ENCODE measurements around the gene CIPC. TPM values are rescaled to one million over a fixed set of nuclear protein-coding genes. Genes with fewer than 3 reads are reported as not detected.

The CIPC gene
- total and polyA plus RNA-seq, 2 of the 13 experiments (the other 11 are each of a cell fraction or from before 2014, with no cell fraction given): 7.6 to 13.9 TPM

DNA sequence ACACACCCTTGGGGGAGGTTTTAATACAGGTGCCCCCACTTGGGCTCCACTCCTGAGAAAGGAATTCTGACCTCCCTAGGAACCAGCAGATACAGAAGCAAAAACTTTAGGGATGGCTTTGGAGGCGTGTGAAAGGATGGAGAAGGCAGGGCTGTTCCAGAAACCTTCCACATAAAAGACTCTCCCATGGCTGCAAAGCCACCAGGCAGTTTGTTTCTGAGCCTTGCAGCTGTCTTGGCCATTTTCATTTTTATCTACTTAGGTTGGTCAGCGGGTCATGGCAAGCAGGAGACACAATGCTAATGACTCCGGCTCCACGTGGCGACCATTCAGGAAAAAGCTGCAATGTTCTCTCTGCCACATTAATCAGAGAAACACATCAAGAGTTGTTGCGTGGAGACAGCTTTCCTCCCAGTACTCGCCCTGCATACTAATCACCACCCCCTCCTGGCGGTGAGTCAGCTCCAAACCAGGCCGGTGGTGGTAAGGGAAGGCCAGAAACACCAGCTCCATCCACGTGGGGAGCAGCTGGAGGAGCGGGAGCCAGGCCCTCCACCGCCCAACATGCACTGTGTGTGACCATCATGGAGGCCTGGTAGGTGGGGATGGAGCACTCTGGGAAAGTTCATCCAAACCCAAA lies 38.7 kb upstream of the CIPC start (continued):
- TF ChIP-seq SP5 (CRISPR knock-in tag; IDR thresholded peaks at IDR 0.05; ENCODE audit: borderline replicate concordance, low read depth) (no peak), NONO (IDR thresholded peaks at IDR 0.05) (no peak), NONO (CRISPR knock-in tag; conservative IDR thresholded peaks at IDR 0.05) (no peak), TBL1XR1 (IDR thresholded peaks at IDR 0.05; ENCODE audit: borderline replicate concordance, low read length, partially characterized antibody) (no peak), MXD4 (CRISPR knock-in tag; IDR thresholded peaks at IDR 0.05) (0 out of 2 replicates have a peak, but pooled peaks have one; percentile 46), MYC (CRISPR knock-in tag; IDR thresholded peaks at IDR 0.05; ENCODE audit: borderline replicate concordance) (peak; percentile 65; the same call in 1 of the 2 replicates), SNAPC2 (CRISPR knock-in tag; IDR thresholded peaks at IDR 0.05) (no peak), TEAD3 (CRISPR knock-in tag; optimal IDR thresholded peaks at IDR 0.05; ENCODE audit: borderline replicate concordance) (peak; percentile 16), RAD21 (CRISPR knock-in tag; IDR thresholded peaks at IDR 0.05) (peak; percentile 60), ZNF644 (CRISPR knock-in tag; IDR thresholded peaks at IDR 0.05; ENCODE audit: low read depth) (0 out of 2 replicates have a peak, but pooled peaks have one; percentile 52), ZNF263 (CRISPR knock-in tag; IDR thresholded peaks at IDR 0.05) (peak; percentile 68)
- TF ChIP-seq, protein P1, sequence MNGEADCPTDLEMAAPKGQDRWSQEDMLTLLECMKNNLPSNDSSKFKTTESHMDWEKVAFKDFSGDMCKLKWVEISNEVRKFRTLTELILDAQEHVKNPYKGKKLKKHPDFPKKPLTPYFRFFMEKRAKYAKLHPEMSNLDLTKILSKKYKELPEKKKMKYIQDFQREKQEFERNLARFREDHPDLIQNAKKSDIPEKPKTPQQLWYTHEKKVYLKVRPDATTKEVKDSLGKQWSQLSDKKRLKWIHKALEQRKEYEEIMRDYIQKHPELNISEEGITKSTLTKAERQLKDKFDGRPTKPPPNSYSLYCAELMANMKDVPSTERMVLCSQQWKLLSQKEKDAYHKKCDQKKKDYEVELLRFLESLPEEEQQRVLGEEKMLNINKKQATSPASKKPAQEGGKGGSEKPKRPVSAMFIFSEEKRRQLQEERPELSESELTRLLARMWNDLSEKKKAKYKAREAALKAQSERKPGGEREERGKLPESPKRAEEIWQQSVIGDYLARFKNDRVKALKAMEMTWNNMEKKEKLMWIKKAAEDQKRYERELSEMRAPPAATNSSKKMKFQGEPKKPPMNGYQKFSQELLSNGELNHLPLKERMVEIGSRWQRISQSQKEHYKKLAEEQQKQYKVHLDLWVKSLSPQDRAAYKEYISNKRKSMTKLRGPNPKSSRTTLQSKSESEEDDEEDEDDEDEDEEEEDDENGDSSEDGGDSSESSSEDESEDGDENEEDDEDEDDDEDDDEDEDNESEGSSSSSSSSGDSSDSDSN (CRISPR knock-in tag; IDR thresholded peaks at IDR 0.05): 0 out of 2 replicates have a peak, but pooled peaks have one; percentile 43
- TF ChIP-seq, protein P2, sequence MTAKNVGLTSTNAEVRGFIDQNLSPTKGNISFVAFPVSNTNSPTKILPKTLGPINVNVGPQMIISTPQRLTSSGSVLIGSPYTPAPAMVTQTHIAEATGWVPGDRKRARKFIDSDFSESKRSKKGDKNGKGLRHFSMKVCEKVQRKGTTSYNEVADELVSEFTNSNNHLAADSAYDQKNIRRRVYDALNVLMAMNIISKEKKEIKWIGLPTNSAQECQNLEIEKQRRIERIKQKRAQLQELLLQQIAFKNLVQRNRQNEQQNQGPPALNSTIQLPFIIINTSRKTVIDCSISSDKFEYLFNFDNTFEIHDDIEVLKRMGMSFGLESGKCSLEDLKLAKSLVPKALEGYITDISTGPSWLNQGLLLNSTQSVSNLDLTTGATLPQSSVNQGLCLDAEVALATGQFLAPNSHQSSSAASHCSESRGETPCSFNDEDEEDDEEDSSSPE (CRISPR knock-in tag; IDR thresholded peaks at IDR 0.05): 0 out of 2 replicates have a peak, but pooled peaks have one; percentile 38
- TF ChIP-seq, protein P3, sequence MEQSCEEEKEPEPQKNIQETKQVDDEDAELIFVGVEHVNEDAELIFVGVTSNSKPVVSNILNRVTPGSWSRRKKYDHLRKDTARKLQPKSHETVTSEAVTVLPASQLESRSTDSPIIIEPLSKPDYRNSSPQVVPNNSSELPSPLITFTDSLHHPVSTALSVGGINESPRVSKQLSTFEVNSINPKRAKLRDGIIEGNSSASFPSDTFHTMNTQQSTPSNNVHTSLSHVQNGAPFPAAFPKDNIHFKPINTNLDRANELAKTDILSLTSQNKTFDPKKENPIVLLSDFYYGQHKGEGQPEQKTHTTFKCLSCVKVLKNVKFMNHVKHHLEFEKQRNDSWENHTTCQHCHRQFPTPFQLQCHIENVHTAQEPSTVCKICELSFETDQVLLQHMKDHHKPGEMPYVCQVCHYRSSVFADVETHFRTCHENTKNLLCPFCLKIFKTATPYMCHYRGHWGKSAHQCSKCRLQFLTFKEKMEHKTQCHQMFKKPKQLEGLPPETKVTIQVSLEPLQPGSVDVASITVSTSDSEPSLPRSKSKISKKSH (CRISPR knock-in tag; IDR thresholded peaks at IDR 0.05; ENCODE audit: borderline replicate concordance): no peak
- TF ChIP-seq, protein P4, sequence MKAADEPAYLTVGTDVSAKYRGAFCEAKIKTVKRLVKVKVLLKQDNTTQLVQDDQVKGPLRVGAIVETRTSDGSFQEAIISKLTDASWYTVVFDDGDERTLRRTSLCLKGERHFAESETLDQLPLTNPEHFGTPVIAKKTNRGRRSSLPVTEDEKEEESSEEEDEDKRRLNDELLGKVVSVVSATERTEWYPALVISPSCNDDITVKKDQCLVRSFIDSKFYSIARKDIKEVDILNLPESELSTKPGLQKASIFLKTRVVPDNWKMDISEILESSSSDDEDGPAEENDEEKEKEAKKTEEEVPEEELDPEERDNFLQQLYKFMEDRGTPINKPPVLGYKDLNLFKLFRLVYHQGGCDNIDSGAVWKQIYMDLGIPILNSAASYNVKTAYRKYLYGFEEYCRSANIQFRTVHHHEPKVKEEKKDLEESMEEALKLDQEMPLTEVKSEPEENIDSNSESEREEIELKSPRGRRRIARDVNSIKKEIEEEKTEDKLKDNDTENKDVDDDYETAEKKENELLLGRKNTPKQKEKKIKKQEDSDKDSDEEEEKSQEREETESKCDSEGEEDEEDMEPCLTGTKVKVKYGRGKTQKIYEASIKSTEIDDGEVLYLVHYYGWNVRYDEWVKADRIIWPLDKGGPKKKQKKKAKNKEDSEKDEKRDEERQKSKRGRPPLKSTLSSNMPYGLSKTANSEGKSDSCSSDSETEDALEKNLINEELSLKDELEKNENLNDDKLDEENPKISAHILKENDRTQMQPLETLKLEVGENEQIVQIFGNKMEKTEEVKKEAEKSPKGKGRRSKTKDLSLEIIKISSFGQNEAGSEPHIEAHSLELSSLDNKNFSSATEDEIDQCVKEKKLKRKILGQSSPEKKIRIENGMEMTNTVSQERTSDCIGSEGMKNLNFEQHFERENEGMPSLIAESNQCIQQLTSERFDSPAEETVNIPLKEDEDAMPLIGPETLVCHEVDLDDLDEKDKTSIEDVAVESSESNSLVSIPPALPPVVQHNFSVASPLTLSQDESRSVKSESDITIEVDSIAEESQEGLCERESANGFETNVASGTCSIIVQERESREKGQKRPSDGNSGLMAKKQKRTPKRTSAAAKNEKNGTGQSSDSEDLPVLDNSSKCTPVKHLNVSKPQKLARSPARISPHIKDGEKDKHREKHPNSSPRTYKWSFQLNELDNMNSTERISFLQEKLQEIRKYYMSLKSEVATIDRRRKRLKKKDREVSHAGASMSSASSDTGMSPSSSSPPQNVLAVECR (CRISPR knock-in tag; IDR thresholded peaks at IDR 0.05; ENCODE audit: borderline replicate concordance): no peak
- TF ChIP-seq, protein P5, sequence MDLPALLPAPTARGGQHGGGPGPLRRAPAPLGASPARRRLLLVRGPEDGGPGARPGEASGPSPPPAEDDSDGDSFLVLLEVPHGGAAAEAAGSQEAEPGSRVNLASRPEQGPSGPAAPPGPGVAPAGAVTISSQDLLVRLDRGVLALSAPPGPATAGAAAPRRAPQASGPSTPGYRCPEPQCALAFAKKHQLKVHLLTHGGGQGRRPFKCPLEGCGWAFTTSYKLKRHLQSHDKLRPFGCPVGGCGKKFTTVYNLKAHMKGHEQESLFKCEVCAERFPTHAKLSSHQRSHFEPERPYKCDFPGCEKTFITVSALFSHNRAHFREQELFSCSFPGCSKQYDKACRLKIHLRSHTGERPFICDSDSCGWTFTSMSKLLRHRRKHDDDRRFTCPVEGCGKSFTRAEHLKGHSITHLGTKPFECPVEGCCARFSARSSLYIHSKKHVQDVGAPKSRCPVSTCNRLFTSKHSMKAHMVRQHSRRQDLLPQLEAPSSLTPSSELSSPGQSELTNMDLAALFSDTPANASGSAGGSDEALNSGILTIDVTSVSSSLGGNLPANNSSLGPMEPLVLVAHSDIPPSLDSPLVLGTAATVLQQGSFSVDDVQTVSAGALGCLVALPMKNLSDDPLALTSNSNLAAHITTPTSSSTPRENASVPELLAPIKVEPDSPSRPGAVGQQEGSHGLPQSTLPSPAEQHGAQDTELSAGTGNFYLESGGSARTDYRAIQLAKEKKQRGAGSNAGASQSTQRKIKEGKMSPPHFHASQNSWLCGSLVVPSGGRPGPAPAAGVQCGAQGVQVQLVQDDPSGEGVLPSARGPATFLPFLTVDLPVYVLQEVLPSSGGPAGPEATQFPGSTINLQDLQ (CRISPR knock-in tag; IDR thresholded peaks at IDR 0.05): no peak
